Heart left ventricle (tissue), 13 donors: Measurements from ENCODE around the gene PRPS1L1.

Source experiments
- POLR2A ChIP-seq, 2 donors: fragments of 450-650 bp; IDR thresholded peaks; one replicate each; pipeline ENCODE4 v1.6.1; 2017; ENCODE audit warnings: antibody characterized with exemption in 2 of 2, mild to moderate bottlenecking in 2 of 2, moderate library complexity in 2 of 2
- TF ChIP-seq, protein P1 (sequence below), 12 donors: fragments of 200-600 bp; sonication (generic) in 4 of 12; IDR thresholded peaks; one replicate each; pipeline versions ENCODE4 v1.5.0 to v1.8.0; 2018 to 2022; ENCODE audit warnings: antibody characterized with exemption in 12 of 12, mild to moderate bottlenecking in 5 of 12
- donor health status: ischemic (EF 13 %, LVEDD 7.1; RV severe dilation, severe dysfunction).
- donor health status: DM: no; HTN: yes; CAD: no.
- donor health status: DM: no; HTN: no; CAD: no.
- donor health status: ischemic (EF 25% LVEDD 6.9; RV normal size, moderate dysfunction).
- donor health status: ischemic (EF 25% LVEDD 5.7; RV mildly dilated, moderate dysfunction).
- donor health status: ischemic (EF 35%, LVEDD 5.7; RV mildly dilated, moderate dysfunction).
- donor health status: nonischemic (EF 11% LVEDD 7.7; RV severe dilation, severe dysfunction).
- donor health status: DM: yes; HTN: yes; CAD: no.
- donor health status: PGD.
- donor health status: ischemic (EF 29% LVEDD 5.4; RV normal size, mild dysfunction).
- donor health status: nonischemic (EF 23%, LVEDD 6.1; RV moderate dilation, normal function).

DNA sequence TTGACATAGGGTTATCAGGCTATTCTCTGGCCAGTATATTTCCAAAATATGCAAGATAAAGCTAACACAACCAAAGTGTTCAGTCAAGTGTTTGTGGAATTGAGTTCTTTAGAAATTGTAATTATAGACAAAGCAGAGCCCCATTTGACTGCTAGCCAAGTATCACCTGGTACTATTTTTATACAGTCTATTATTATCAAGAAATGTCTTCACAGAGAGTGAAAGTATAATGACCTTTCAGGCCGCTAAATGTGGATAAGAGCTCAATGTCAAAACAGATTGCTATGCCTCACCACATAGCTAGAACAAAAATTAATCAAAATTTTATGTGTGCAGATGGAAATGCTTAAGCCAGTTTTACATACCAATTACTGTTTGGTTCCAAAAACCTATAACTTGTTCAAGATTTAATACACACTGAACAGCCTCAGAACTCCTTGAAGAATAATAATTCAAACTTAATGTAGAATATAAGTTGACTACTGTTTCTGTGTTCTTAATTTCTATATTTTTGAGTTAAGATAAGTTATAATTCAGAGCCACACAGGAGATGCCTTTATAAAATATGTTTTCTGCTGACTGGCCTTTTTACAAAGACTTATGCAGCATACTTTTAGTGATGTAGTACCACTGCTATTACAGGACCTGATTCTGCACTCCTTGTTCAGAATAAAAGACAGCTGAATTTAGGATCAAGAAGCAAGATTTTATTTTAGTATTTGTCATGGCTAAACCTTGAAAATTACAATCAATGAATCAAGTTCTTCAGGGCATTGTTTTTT, 31.0 kb downstream of the PRPS1L1 start:
- TF ChIP-seq POLR2A (IDR thresholded peaks at IDR 0.05) = no peak
- TF ChIP-seq, protein P1, sequence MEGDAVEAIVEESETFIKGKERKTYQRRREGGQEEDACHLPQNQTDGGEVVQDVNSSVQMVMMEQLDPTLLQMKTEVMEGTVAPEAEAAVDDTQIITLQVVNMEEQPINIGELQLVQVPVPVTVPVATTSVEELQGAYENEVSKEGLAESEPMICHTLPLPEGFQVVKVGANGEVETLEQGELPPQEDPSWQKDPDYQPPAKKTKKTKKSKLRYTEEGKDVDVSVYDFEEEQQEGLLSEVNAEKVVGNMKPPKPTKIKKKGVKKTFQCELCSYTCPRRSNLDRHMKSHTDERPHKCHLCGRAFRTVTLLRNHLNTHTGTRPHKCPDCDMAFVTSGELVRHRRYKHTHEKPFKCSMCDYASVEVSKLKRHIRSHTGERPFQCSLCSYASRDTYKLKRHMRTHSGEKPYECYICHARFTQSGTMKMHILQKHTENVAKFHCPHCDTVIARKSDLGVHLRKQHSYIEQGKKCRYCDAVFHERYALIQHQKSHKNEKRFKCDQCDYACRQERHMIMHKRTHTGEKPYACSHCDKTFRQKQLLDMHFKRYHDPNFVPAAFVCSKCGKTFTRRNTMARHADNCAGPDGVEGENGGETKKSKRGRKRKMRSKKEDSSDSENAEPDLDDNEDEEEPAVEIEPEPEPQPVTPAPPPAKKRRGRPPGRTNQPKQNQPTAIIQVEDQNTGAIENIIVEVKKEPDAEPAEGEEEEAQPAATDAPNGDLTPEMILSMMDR (IDR thresholded peaks at IDR 0.05) = no peak
